Panc1 (cell line): Measurements from ENCODE around the gene PSAP. TPM values are rescaled to one million over a fixed set of nuclear protein-coding genes. Genes with fewer than 3 reads are reported as not detected.

ENCODE experiments used
- ATAC-seq: fragments of 200-7000 bp; cut with Tn5 transposase; 2 replicates; pipeline ENCODE4 v1.9.1; 2020; ENCODE audit warnings: mild to moderate bottlenecking, moderate library complexity
- BruUV-seq: library from RNA; stranded (reverse); fragments of 400-500 nt; replicated peaks from 2 replicates; lab custom pipeline; 2021; lab: Mats Ljungman, UMichigan
- CTCF ChIA-PET: fragments of 300-600 bp; sonication (Branson Sonifier 250); formaldehyde crosslinking; loops from one replicate; lab custom pipeline; 2022; ENCODE audit warnings: antibody characterized with exemption; lab: Charles Lee
- POLR2A ChIA-PET: fragments of 300-600 bp; sonication (Branson Sonifier 250); formaldehyde crosslinking; loops from one replicate; lab custom pipeline; 2022; ENCODE audit warnings: antibody characterized with exemption; lab: Charles Lee
- DNase-seq: peaks from one replicate; pipeline ENCODE4 v3.0.0-alpha.2; 2010; ENCODE audit warnings: low read depth, low spot score
- H3K27ac ChIP-seq: 2 replicates; pipeline ENCODE4 v1.5.1; 2011; ENCODE audit warnings: mild to moderate bottlenecking, low read length, inconsistent platforms
- H3K27me3 ChIP-seq: fragments of 200-500 bp; sonication (Bioruptor generic); 2 replicates; pipeline ENCODE4 v1.6.0; 2014; ENCODE audit warnings: low read length, inconsistent platforms; ENCODE audit not compliant: control insufficient read depth, insufficient read depth
- H3K36me3 ChIP-seq: fragments of 200-500 bp; sonication (Bioruptor generic); 2 replicates; pipeline ENCODE4 v1.5.1; 2014; ENCODE audit warnings: inconsistent platforms, mild to moderate bottlenecking, low read length, moderate library complexity; ENCODE audit not compliant: control insufficient read depth, insufficient read depth
- H3K4me1 ChIP-seq: 2 replicates; pipeline ENCODE4 v1.5.1; 2011; ENCODE audit warnings: inconsistent platforms, mild to moderate bottlenecking, low read length, moderate library complexity; ENCODE audit not compliant: control insufficient read depth, insufficient read depth
- H3K4me3 ChIP-seq, 2 experiments: 2 replicates each; pipeline ENCODE4 v1.5.1; 2011 to 2012; ENCODE audit warnings: low read depth in 2 of 2, low read length in 2 of 2, mild to moderate bottlenecking in 2 of 2, inconsistent platforms in 1 of 2, moderate library complexity in 1 of 2
- H3K9me3 ChIP-seq: fragments of 200-500 bp; sonication (Bioruptor generic); 2 replicates; pipeline ENCODE4 v1.5.1; 2014; ENCODE audit warnings: low read depth, mild to moderate bottlenecking, inconsistent platforms, low read length, moderate library complexity; ENCODE audit not compliant: control insufficient read depth, insufficient read depth
- POLR2AphosphoS5 ChIP-seq: IDR thresholded peaks from 2 replicates; pipeline ENCODE4 v1.6.1; 2012; ENCODE audit warnings: mild to moderate bottlenecking, low read depth, low read length, moderate library complexity
- SIN3A ChIP-seq: IDR thresholded peaks from 2 replicates; pipeline ENCODE4 v1.6.1; 2012; ENCODE audit warnings: low read depth, mild to moderate bottlenecking, low read length, moderate library complexity, borderline replicate concordance; ENCODE audit not compliant: insufficient read depth
- TCF7L2 ChIP-seq: IDR thresholded peaks from 2 replicates; pipeline ENCODE4 v1.6.1; 2011; ENCODE audit warnings: mild to moderate bottlenecking, low read depth, low read length, inconsistent platforms
- in situ Hi-C: cut with HindIII; loops from 2 replicates; pipeline ENCODE4 v1.10.0; 2016; ENCODE audit warnings: low sequenced_read_pairs, low pct_unique_long_range_greater_than_20kb
- intact Hi-C: fragments of 100-400 bp; cut with micrococcal nuclease; formaldehyde crosslinking; loops from one replicate; pipeline ENCODE4 v1.10.0; 2022; ENCODE audit not compliant: unreplicated experiment
- total RNA-seq: library from RNA; stranded (reverse); gene quantifications from one replicate; pipeline ENCODE4 v1.2.1, GENCODE V29; 2021; ENCODE audit not compliant: unreplicated experiment
- TF ChIP-seq, protein P1 (sequence below): fragments of 450-650 bp; IDR thresholded peaks from 2 replicates; pipeline ENCODE4 v1.5.1; 2017; ENCODE audit warnings: mild to moderate bottlenecking
- TF ChIP-seq, protein P2 (sequence below), 2 experiments: IDR thresholded peaks; 2 replicates each; pipeline ENCODE4 v1.6.1; 2011 to 2012; ENCODE audit warnings: low read depth in 2 of 2, control low read depth in 1 of 2, low read length in 1 of 2, mild to moderate bottlenecking in 1 of 2, moderate library complexity in 1 of 2; ENCODE audit not compliant: insufficient read depth in 1 of 2

Gene PSAP
- total RNA-seq, 1 experiment from 2014 or later, result 3,649 TPM

DNA sequence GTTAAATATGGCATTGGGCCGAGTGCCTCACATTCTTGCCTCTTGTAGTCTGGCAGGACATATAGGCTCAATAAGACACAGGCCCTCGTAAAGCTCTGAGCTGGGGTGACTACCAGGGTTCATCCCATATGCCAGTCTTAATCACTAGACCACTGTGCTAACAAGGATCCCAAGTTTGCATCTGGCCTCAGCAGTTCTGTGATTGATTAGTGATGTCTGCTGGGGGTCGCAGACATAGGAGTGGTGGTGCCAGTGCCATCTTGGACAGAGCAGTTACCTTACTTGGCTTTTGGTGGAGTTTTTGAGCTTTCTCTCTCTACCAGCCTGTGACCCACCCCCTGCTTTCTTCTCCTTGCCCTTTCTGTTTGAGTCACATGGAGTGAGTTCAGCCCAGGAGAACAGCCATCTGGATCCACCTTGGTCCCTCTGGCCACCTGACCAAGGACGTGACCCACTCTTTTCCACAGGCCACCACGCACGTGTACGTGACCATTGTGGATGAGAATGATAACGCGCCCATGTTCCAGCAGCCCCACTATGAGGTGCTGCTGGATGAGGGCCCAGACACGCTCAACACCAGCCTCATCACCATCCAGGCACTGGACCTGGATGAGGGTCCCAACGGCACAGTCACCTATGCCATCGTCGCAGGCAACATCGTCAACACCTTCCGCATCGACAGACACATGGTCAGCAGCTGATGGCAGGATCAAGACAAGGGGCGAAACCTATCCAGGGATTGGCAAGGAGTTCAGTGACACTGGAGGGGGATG, 73.7 kb downstream of the PSAP start:
- ChIA-PET POLR2A (interaction anchor here (0.9 kb wide), 1 partner anchor 19 kb away, joined by 3 read pairs; no protein-coding TSS in a partner anchor), CTCF (no interaction called here)
- BruUV-seq, result no TSS peak
- no peak for TF ChIP-seq TCF7L2
- TF ChIP-seq POLR2AphosphoS5, result no peak
- no peak for TF ChIP-seq SIN3A
- TF ChIP-seq, protein P1, sequence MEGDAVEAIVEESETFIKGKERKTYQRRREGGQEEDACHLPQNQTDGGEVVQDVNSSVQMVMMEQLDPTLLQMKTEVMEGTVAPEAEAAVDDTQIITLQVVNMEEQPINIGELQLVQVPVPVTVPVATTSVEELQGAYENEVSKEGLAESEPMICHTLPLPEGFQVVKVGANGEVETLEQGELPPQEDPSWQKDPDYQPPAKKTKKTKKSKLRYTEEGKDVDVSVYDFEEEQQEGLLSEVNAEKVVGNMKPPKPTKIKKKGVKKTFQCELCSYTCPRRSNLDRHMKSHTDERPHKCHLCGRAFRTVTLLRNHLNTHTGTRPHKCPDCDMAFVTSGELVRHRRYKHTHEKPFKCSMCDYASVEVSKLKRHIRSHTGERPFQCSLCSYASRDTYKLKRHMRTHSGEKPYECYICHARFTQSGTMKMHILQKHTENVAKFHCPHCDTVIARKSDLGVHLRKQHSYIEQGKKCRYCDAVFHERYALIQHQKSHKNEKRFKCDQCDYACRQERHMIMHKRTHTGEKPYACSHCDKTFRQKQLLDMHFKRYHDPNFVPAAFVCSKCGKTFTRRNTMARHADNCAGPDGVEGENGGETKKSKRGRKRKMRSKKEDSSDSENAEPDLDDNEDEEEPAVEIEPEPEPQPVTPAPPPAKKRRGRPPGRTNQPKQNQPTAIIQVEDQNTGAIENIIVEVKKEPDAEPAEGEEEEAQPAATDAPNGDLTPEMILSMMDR, result no peak
- TF ChIP-seq, protein P2, sequence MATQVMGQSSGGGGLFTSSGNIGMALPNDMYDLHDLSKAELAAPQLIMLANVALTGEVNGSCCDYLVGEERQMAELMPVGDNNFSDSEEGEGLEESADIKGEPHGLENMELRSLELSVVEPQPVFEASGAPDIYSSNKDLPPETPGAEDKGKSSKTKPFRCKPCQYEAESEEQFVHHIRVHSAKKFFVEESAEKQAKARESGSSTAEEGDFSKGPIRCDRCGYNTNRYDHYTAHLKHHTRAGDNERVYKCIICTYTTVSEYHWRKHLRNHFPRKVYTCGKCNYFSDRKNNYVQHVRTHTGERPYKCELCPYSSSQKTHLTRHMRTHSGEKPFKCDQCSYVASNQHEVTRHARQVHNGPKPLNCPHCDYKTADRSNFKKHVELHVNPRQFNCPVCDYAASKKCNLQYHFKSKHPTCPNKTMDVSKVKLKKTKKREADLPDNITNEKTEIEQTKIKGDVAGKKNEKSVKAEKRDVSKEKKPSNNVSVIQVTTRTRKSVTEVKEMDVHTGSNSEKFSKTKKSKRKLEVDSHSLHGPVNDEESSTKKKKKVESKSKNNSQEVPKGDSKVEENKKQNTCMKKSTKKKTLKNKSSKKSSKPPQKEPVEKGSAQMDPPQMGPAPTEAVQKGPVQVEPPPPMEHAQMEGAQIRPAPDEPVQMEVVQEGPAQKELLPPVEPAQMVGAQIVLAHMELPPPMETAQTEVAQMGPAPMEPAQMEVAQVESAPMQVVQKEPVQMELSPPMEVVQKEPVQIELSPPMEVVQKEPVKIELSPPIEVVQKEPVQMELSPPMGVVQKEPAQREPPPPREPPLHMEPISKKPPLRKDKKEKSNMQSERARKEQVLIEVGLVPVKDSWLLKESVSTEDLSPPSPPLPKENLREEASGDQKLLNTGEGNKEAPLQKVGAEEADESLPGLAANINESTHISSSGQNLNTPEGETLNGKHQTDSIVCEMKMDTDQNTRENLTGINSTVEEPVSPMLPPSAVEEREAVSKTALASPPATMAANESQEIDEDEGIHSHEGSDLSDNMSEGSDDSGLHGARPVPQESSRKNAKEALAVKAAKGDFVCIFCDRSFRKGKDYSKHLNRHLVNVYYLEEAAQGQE (IDR thresholded peaks at IDR 0.05; ENCODE audit: insufficient read depth in 1 of 2, low read depth in 2 of 2, low read length in 1 of 2), result no peak
- H3K27ac ChIP-seq, result no peak overlapping the region
- in situ Hi-C loops (no loop called here), intact Hi-C loops (no loop called here)
- no peak overlapping the region for H3K4me3 ChIP-seq
- no peaks in the 10 kb centered on the region for H3K36me3 ChIP-seq
- ATAC-seq, result no peak
- peaks cover 21% of the 10 kb centered on the region; the same call in 1 of the 2 replicates for H3K4me1 ChIP-seq
- no peaks in the 10 kb centered on the region for H3K27me3 ChIP-seq
- H3K9me3 ChIP-seq, result no peaks in the 10 kb centered on the region
- no peak for DNase-seq

DNA sequence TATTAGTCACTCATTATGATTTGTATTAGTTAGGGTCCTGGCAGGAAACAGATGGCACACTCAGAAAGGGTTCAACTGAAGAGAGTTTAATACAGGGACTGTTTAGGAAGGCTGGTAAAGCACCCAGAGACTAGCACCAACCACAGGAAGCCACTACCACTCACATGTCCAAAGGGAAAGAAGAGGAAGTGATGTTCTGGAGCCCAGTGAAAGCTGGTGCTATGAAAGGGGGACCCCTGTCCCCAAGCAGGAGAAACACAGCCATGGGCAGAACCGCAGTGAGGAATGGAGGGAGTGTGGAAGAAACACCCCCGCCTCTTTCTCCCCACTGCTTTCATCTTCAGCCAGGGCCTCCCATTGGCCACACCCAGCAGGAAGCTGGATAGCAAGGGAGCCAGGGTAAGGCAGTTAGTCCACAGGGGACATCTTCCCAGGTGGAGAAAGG, 74.5 kb downstream of the PSAP start:
- POLR2A ChIA-PET, result no interaction called here
- Histone ChIP-seq H3K9me3 (no peaks in the 10 kb centered on the region), H3K27ac (no peak overlapping the region), H3K4me1 (peaks cover 30% of the 10 kb centered on the region; the same call in 1 of the 2 replicates), H3K27me3 (no peaks in the 10 kb centered on the region), H3K36me3 (no peaks in the 10 kb centered on the region), H3K4me3 (no peak overlapping the region)
- no TSS peak for BruUV-seq
- TF ChIP-seq, protein P2 (IDR thresholded peaks at IDR 0.05; ENCODE audit: insufficient read depth in 1 of 2, low read depth in 2 of 2, low read length in 1 of 2), result no peak
- TF ChIP-seq POLR2AphosphoS5, result no peak
- TF ChIP-seq, protein P1, result no peak
- no peak for TF ChIP-seq TCF7L2
- no peak for TF ChIP-seq SIN3A
- no peak for DNase-seq
- intact Hi-C loops (no loop called here), in situ Hi-C loops (no loop called here)
- CTCF ChIA-PET, result no interaction called here
- ATAC-seq, result no peak
